ENCODE measurements around the gene TNN.

DNA sequence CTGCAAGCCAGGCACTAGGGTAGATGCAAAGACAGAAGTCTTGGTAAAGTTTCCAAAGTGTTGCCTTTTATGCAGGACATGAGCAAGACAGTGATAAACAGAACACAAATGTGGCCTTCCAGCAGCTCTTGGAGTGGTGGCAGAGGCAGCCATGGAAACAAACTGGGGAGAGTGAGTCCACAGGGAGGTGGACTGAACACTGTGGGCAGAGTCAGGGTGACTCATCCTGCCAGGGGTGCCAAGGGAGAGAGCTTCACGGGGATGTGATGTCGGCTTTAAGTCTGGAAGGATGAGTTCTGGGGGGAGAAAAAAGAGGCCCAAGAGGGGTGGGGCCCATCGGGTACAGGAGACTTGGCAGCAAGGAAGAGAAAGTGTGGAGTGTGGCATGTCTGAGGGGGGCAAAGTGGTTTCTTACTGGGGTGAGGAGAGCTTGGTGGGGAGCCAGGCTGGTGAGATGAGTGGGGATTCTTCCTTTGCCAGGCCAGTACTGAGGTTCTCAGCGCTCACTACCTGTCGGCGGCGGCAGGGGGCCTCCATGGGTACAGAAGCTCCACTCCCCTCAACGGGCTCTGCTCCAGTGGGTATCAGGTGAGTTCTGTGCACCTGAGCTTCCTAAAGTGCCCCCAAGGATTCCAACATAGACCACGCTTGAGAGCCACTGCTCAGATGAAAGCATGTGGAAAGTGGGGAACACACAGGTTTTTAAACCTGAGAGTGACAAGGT lies 83.1 kb downstream of the TNN start:
- TF ChIP-seq EZH2 (IDR thresholded peaks at IDR 0.05; ENCODE audit: low read length, missing control alignments): no peak
- TF ChIP-seq, protein P1, sequence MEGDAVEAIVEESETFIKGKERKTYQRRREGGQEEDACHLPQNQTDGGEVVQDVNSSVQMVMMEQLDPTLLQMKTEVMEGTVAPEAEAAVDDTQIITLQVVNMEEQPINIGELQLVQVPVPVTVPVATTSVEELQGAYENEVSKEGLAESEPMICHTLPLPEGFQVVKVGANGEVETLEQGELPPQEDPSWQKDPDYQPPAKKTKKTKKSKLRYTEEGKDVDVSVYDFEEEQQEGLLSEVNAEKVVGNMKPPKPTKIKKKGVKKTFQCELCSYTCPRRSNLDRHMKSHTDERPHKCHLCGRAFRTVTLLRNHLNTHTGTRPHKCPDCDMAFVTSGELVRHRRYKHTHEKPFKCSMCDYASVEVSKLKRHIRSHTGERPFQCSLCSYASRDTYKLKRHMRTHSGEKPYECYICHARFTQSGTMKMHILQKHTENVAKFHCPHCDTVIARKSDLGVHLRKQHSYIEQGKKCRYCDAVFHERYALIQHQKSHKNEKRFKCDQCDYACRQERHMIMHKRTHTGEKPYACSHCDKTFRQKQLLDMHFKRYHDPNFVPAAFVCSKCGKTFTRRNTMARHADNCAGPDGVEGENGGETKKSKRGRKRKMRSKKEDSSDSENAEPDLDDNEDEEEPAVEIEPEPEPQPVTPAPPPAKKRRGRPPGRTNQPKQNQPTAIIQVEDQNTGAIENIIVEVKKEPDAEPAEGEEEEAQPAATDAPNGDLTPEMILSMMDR (conservative IDR thresholded peaks at IDR 0.05 in 1 of 2, IDR thresholded peaks at IDR 0.05 in 1 of 2; ENCODE audit: low read depth in 1 of 2, low read length in 2 of 2): no peak
